ENCODE data around the gene CMC1. TPM values are rescaled to one million over a fixed set of nuclear protein-coding genes. Genes with fewer than 3 reads are reported as not detected.
A peak's percentile ranks its signal among the peaks of the same experiment; 100 is the strongest.

CMC1 gene
- total RNA-seq, 1 donor from 2014 or later: 2.8 TPM

- peak in 1 of 2 donors; percentile 7 for DNase-seq (ENCODE audit: low read depth in 2 of 2)
Measured at GRCh38 chr3:28295898-28296490, 54.6 kb downstream of the CMC1 start.

- DNase-seq (ENCODE audit: low read depth in 2 of 2): no peak
Measured at GRCh38 chr3:28299705-28300104, 58.3 kb downstream of the CMC1 start.

- DNase-seq (ENCODE audit: low read depth in 2 of 2): no peak
Measured at GRCh38 chr3:28300345-28300962, 59.0 kb downstream of the CMC1 start.

GRCh38 chr3:28301688-28302087 lies 60.3 kb downstream of the CMC1 start:
- DNase-seq (ENCODE audit: low read depth in 2 of 2): peak in 1 of 2 donors; percentile 28

GRCh38 chr3:28308196-28308595 lies 66.8 kb downstream of the CMC1 start:
- no peak for DNase-seq (ENCODE audit: low read depth in 2 of 2)

GRCh38 chr3:28315711-28316110 lies 74.3 kb downstream of the CMC1 start:
- DNase-seq (ENCODE audit: low read depth in 2 of 2): no peak

- no peak for DNase-seq (ENCODE audit: low read depth in 2 of 2)
Measured at GRCh38 chr3:28316226-28316625, 74.8 kb downstream of the CMC1 start.

GRCh38 chr3:28317438-28318022 lies 76.1 kb downstream of the CMC1 start:
- DNase-seq (ENCODE audit: low read depth in 2 of 2): peak; percentile 27 to 53

- no peak for DNase-seq (ENCODE audit: low read depth in 2 of 2)
Measured at GRCh38 chr3:28320981-28321380, 79.6 kb downstream of the CMC1 start.

- no peak for DNase-seq (ENCODE audit: low read depth in 2 of 2)
Measured at GRCh38 chr3:28322464-28322863, 81.0 kb downstream of the CMC1 start.

- no peak for DNase-seq (ENCODE audit: low read depth in 2 of 2)
Measured at GRCh38 chr3:28326458-28326926, 85.1 kb downstream of the CMC1 start.

GRCh38 chr3:28328188-28329151 lies 87.1 kb downstream of the CMC1 start:
- DNase-seq (ENCODE audit: low read depth in 2 of 2): peak in 1 of 2 donors; percentile 38

- DNase-seq (ENCODE audit: low read depth in 2 of 2): no peak
Measured at GRCh38 chr3:28334552-28334951, 93.1 kb downstream of the CMC1 start.

- no peak for DNase-seq (ENCODE audit: low read depth in 2 of 2)
Measured at GRCh38 chr3:28335246-28335645, 93.8 kb downstream of the CMC1 start.

- no peak for DNase-seq (ENCODE audit: low read depth in 2 of 2)
Measured at GRCh38 chr3:28337230-28337629, 95.8 kb downstream of the CMC1 start.

- DNase-seq (ENCODE audit: low read depth in 2 of 2): no peak
Measured at GRCh38 chr3:28343144-28343543, 101.7 kb downstream of the CMC1 start.

GRCh38 chr3:28345690-28346089 lies 104.3 kb downstream of the CMC1 start:
- no peak for DNase-seq (ENCODE audit: low read depth in 2 of 2)

- DNase-seq (ENCODE audit: low read depth in 2 of 2): peak in 1 of 2 donors; percentile 1
Measured at GRCh38 chr3:28347374-28348264, 106.2 kb downstream of the CMC1 start.

- DNase-seq (ENCODE audit: low read depth in 2 of 2): peak in 1 of 2 donors; percentile 46
Measured at GRCh38 chr3:28348265-28348628, 106.8 kb downstream of the CMC1 start.

GRCh38 chr3:28348629-28349468 lies 107.4 kb downstream of the CMC1 start, which contains the start of the genes AZI2 and ZCWPW2:
TSS of gene AZI2 (minus strand) at chr3:28348824. CDS start at chr3:28340617, 8,207 bp downstream.
TSS of gene ZCWPW2 (plus strand) at chr3:28348721. CDS start at chr3:28413069, 64,348 bp downstream.
- peak; percentile 87 to 96 for DNase-seq (ENCODE audit: low read depth in 2 of 2)
